ENCODE measurements around the gene SLF2. TPM values are rescaled to one million over a fixed set of nuclear protein-coding genes. Genes with fewer than 3 reads are reported as not detected.

The SLF2 gene
- polyA plus RNA-seq, 6 donors from 2014 or later: 5.8 to 17.0 (median 10.7) TPM

DNA sequence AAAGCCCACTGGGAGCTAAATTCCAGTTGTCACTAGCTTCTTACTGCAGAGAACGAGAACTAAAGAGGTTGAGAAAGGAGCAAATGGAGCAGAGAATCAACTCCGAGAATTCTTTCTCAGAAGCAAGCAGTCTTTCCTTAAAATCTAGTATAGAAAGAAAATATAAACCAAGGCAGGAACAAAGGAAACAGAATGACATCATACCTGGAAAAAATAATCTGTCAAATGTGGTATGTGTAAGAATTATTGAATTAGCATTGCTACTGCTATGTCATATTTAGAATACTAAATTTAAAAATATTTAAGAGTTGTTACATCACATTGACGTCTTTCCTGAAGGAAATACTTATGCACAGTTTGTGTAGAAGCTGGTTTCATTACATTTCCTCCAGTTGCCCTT is 4.3 kb downstream of the SLF2 start:
- Mint-ChIP-seq H3K27me3 (no peaks in the 10 kb centered on the region), H3K4me1 (peaks cover 22 to 27% (median 25%) of the 10 kb centered on the region in 3 donors), H3K9me3 (no peaks in the 10 kb centered on the region), H3K27ac (peak overlapping the region in 2 of 6 donors; percentile 57 to 60), H3K4me3 (peak overlapping the region in 1 of 8 donors; percentile 22), H3K36me3 (peaks cover 6 to 9% of the 10 kb centered on the region in 2 donors)
- no peak for ATAC-seq (ENCODE audit: low read depth in 2 of 2)
- DNase-seq: no peak

DNA sequence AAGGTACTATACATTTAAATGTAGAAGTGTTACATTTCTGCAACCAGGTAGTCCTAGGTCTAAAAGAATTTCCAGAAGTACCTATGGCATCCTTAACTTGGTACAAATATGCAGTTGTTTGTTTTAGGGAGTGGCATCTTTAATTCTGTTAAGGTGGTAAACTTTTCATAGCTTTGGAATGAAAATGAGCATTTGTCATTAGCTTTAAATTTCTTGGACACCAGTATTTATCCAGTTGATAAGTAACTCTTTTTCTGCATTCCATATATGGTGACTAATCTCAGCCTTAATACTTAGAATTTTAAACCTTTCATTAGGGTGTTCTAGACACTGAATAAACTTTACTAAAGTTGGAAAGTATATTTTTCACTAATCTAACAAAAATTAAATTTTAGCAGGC is 10.8 kb downstream of the SLF2 start:
- Mint-ChIP-seq H3K9me3 (no peaks in the 10 kb centered on the region), H3K27me3 (no peaks in the 10 kb centered on the region), H3K4me3 (no peak overlapping the region), H3K27ac (no peak overlapping the region), H3K36me3 (peaks cover 16 to 28% of the 10 kb centered on the region in 2 donors), H3K4me1 (peaks cover 2 to 9% (median 3%) of the 10 kb centered on the region in 3 donors)
- no peak for DNase-seq
- no peak for ATAC-seq (ENCODE audit: low read depth in 2 of 2)

DNA sequence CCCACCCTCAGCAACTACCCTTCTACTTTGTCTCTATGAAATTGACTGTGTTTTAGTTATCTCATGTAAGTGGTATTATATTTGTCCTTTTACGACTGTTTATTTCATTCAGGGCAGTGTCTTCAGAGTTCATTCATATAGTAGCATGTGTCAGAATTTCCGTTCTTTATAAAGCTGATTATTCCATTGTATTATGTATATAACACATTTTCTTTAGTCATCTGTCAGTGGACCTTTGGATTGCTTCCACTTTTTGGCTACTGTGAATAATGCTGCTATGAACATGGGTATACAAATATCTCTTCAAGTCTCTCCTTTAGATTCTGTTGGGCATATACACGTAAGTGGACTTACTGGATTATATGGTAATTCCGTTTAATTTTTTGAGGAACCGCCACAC is 14.5 kb downstream of the SLF2 start:
- Mint-ChIP-seq H3K36me3 (peaks cover 33 to 41% of the 10 kb centered on the region in 2 donors), H3K4me1 (peaks cover 0 to 9% (median 2%) of the 10 kb centered on the region in 3 donors), H3K9me3 (no peaks in the 10 kb centered on the region), H3K4me3 (no peak overlapping the region), H3K27me3 (no peaks in the 10 kb centered on the region), H3K27ac (no peak overlapping the region)
- no peak for DNase-seq
- ATAC-seq (ENCODE audit: low read depth in 2 of 2): no peak

DNA sequence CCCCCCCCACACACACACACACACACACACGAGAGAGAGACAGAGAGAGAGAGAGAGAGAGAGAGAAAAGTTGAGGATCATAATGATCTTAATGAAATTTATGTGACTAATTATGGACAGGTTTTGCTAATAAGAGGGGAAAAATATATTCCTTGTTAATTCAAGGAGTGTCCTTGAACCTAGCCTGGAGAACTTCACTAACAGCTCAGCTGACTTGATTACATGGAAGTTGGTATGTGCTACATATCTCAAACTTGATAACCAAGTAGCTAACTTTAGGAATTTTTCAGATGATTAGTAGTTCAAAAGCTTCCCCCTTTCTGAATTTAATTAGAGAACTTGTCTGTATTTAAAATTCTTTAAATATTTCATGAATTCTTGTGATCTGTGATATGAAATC is 15.3 kb downstream of the SLF2 start:
- Mint-ChIP-seq H3K27ac (no peak overlapping the region), H3K4me3 (no peak overlapping the region), H3K4me1 (peaks cover 0 to 9% (median 2%) of the 10 kb centered on the region in 3 donors), H3K9me3 (no peaks in the 10 kb centered on the region), H3K36me3 (peaks cover 37 to 41% of the 10 kb centered on the region in 2 donors), H3K27me3 (no peaks in the 10 kb centered on the region)
- no peak for DNase-seq
- no peak for ATAC-seq (ENCODE audit: low read depth in 2 of 2)

DNA sequence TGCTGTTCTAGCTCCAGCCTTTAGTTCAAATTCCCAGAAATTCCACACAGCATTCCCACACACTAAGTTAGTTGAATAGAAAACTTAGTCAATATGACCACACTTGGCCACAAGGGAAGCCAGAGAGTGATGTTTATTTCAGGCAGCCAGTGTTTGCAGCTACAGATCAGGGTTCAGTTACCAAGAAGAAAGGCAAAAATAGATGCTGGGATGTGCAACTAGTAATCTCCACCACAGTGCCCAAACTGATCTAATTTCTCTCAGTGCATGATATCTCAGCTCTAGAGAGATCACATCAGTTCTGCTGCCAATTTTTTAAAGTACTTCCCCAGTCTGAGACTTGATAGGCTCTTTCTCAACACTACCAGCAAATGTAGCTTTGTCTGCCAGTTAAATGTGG is 17.6 kb downstream of the SLF2 start:
- no peak for DNase-seq
- H3K4me1 Mint-ChIP-seq: peaks cover 0 to 4% (median 0%) of the 10 kb centered on the region in 3 donors
- ATAC-seq (ENCODE audit: low read depth in 2 of 2): no peak
- no peaks in the 10 kb centered on the region for H3K27me3 Mint-ChIP-seq
- no peak overlapping the region for H3K4me3 Mint-ChIP-seq
- peaks cover 24 to 33% of the 10 kb centered on the region in 2 donors for H3K36me3 Mint-ChIP-seq
- peak overlapping the region in 1 of 6 donors; percentile 13 for H3K27ac Mint-ChIP-seq
- no peaks in the 10 kb centered on the region for H3K9me3 Mint-ChIP-seq

DNA sequence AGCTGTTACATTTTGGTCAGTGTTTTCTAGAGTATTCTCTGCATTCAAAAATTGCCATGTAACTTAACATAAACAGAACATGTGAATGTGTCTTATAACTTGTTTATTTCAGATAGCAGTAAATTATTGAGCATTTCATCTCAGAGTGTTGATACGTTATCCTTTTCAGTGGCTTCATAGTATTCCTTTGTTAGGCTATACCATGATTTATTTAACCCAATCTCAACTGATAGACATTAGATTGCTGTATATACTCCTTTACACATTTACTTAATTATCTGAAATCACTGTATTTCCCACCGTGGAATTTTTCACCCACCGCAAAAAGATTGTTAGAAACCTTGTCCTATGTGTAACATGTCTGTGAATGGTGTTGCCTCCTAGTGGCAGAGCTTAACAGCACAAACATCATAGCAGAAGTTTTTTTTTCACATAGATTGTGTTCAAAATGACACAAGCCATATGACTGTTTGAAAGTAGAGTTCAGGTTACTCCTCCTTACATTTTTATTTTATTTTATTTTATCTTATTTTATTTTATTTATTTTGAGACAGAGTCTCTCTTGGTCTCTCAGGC is 21.4 kb downstream of the SLF2 start:
- Mint-ChIP-seq H3K9me3 (no peaks in the 10 kb centered on the region), H3K27ac (no peak overlapping the region), H3K4me1 (no peaks in the 10 kb centered on the region), H3K27me3 (no peaks in the 10 kb centered on the region), H3K36me3 (peaks cover 13 to 15% of the 10 kb centered on the region in 2 donors), H3K4me3 (no peak overlapping the region)
- no peak for ATAC-seq (ENCODE audit: low read depth in 2 of 2)
- DNase-seq: no peak

DNA sequence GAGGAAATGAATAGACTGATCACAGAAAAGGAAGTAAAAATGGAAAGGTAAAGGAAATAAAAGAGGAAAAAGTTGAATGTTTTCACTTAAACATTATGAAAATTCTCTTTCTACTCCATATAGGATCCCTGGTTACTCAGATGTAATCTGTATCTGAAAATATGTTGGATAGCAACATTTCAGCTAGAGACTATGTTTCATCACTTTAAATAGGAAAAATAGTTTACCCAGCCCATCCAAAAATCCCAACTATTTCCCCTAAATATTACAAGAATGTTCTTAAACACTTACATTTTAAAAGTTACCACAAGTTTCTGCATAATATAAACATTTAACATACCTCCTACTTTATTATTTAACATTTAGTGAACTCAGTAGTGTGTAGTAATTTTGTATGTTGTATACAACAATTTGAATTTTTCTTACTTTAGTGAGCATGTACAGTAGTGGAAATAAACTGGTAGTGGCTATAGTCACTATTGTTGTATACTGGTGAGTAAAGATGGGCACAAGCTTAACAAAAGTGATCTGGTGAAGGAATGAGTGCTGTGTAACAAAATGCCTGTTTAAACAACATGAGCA is 27.1 kb downstream of the SLF2 start:
- DNase-seq: no peak
- Mint-ChIP-seq H3K27ac (peak overlapping the region in 1 of 6 donors; percentile 42), H3K4me3 (no peak overlapping the region), H3K9me3 (no peaks in the 10 kb centered on the region), H3K27me3 (no peaks in the 10 kb centered on the region), H3K4me1 (peaks cover 0 to 3% (median 0%) of the 10 kb centered on the region in 3 donors), H3K36me3 (peaks cover 8 to 16% of the 10 kb centered on the region in 2 donors)
- no peak for ATAC-seq (ENCODE audit: low read depth in 2 of 2)

DNA sequence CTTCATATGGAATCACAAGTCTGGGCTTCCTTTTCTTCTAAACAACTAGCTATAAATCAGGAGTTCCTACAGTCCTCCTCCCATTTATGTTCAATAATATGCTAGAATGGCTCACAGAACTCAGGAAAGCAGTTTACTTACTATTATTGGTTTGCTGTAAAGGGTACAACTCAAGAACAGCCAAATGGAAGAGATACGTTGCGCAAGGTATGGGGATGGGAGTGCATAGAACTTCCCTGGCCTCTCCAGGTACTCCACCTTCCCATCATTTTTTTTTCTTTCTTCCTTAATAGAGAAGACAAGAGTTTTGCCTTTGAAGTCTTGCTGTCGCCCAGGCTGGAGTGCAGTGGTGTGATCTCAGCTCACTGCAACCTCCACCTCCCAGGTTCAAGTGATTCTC is 29.5 kb downstream of the SLF2 start:
- DNase-seq: no peak
- ATAC-seq (ENCODE audit: low read depth in 2 of 2): no peak
- Mint-ChIP-seq H3K4me3 (no peak overlapping the region), H3K9me3 (no peaks in the 10 kb centered on the region), H3K36me3 (peaks cover 8 to 16% of the 10 kb centered on the region in 2 donors), H3K27ac (no peak overlapping the region), H3K4me1 (peaks cover 0 to 3% (median 0%) of the 10 kb centered on the region in 3 donors), H3K27me3 (no peaks in the 10 kb centered on the region)

DNA sequence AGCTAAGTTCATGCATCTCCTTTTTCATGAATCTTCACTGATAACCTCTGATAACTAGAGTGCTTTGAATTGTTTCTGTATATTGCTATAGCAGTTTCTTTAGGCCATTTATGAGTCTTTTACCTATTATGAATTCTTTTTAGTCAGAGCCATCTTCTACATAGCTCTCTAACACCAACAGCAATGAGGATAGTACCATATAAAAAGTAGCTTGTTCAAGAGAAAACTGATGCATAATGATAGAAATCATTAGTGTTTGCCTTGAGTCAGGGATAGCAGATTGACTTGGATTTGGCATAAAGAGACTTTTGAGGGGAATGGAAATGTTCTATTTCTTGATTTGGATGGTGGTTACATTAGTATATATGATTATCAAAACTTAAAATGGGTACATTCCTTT is 30.7 kb downstream of the SLF2 start:
- DNase-seq (no peak), ATAC-seq (ENCODE audit: low read depth in 2 of 2) (no peak)
- Mint-ChIP-seq H3K36me3 (peaks cover 8 to 16% of the 10 kb centered on the region in 2 donors), H3K4me1 (peaks cover 0 to 3% (median 0%) of the 10 kb centered on the region in 3 donors), H3K9me3 (no peaks in the 10 kb centered on the region), H3K27me3 (no peaks in the 10 kb centered on the region), H3K27ac (no peak overlapping the region), H3K4me3 (no peak overlapping the region)

DNA sequence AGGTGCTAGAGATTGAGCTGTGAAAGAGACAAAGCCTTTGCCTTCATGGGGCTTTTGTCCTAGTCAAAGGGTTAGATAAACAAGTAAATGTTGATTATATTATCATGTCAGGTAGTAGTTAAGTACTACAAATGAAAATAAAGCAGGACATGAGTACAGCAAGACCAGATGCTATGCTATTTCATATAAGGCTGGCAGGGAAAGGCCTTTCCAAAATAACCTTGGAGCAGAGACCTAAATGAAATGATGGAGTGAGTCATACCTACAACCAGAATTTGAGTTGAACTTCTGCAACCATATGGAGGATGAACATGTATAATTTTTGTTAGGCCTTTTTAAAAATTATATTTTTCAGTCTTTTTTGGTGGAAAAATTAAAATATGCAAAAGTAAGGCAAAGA is 33.0 kb downstream of the SLF2 start:
- no peaks in the 10 kb centered on the region for H3K9me3 Mint-ChIP-seq
- ATAC-seq (ENCODE audit: low read depth in 2 of 2) (no peak), DNase-seq (no peak)
- peaks cover 0 to 11% of the 10 kb centered on the region in 2 donors for H3K36me3 Mint-ChIP-seq
- no peaks in the 10 kb centered on the region for H3K27me3 Mint-ChIP-seq
- H3K4me1 Mint-ChIP-seq: no peaks in the 10 kb centered on the region
- H3K4me3 Mint-ChIP-seq: no peak overlapping the region
- no peak overlapping the region for H3K27ac Mint-ChIP-seq

DNA sequence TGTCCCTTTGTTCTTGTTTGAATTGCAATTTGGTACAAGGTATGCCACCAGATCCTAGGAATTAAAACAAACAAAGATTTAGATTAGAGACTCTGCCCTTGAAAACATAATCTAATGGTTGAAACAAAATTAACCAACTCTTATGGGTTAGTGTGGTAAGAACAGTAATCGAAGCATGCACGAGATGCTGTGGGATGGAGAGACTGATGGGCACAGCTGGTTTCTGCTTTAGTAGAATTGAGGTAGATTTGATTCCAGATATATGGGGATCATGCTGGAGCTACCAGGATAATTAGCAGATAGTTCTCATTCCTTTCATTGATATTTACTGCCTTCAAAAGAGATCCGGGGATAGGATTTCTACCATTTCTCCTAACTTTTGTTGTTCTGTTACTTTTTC is 36.2 kb downstream of the SLF2 start:
- DNase-seq (no peak), ATAC-seq (ENCODE audit: low read depth in 2 of 2) (no peak)
- H3K4me1 Mint-ChIP-seq: no peaks in the 10 kb centered on the region
- H3K9me3 Mint-ChIP-seq: no peaks in the 10 kb centered on the region
- H3K27me3 Mint-ChIP-seq: no peaks in the 10 kb centered on the region
- H3K36me3 Mint-ChIP-seq: peaks cover 0 to 1% of the 10 kb centered on the region in 2 donors
- peak overlapping the region in 1 of 6 donors; percentile 24 for H3K27ac Mint-ChIP-seq
- no peak overlapping the region for H3K4me3 Mint-ChIP-seq

DNA sequence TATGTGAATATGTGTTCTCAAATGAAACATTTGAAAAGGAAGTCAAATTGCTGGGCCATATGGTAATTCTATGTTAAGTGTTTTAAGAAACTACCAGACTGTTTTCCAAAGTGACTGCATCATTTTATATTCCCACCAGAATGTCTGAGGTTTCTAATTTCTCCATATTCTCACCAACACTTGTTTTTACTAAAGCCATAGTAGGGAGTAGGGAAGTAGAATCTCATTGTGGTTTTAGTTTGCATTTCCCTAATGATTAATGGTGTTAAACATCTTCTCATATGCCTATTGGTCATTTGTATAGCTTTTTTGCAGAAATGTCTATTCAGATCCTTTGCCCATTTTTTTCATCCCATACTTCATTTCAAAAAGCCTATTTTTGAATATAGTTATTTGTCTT is 47.5 kb downstream of the SLF2 start:
- no peak for DNase-seq
- no peak overlapping the region for H3K27ac Mint-ChIP-seq

DNA sequence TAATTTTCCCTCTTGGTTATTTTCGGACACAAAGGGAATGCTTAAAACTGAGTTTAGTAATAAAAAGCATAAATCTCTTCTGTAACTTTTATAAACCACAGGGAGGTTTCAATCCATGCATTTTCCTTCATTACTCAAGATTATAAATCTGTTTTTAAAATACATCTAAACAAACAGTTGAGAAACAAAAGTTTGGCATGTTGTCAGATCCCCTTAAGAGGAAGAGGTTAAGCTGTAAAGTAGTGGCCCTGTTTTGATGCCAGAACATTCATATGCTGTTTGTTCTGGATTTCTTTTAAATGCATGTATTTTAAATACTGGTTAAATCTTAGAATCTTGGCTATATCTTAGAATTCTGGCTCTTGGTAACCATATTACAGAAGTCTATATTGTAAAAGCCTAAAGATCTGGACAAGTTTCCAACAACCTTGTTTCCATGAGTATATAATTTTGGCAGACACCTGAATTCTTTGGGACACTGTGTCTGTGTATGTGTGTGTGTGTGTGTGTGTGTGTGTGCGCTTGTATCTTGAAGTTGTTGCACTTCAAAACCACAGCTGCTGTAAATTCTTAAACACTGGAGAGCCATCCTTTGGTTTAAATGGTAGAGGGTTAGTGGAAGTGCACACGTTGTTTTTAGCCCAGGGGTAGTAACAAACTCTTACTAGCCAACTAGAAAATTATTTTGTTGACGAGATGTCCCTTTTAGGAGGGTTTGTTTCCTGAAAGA is 49.8 kb downstream of the SLF2 start:
- DNase-seq: no peak
- ATAC-seq (ENCODE audit: low read depth in 2 of 2): no peak
- Mint-ChIP-seq H3K4me3 (no peak overlapping the region), H3K9me3 (no peaks in the 10 kb centered on the region), H3K27me3 (peaks cover 0 to 2% (median 0%) of the 10 kb centered on the region in 3 donors), H3K27ac (no peak overlapping the region), H3K4me1 (no peaks in the 10 kb centered on the region), H3K36me3 (peaks cover 8 to 26% of the 10 kb centered on the region in 2 donors)

More for the DNA sequence above, 47.5 kb downstream of the SLF2 start:
- H3K27me3 Mint-ChIP-seq: no peaks in the 10 kb centered on the region
- no peak overlapping the region for H3K4me3 Mint-ChIP-seq
- no peaks in the 10 kb centered on the region for H3K9me3 Mint-ChIP-seq
- no peak for ATAC-seq (ENCODE audit: low read depth in 2 of 2)
- H3K36me3 Mint-ChIP-seq: peaks cover 8 to 26% of the 10 kb centered on the region in 2 donors
- H3K4me1 Mint-ChIP-seq: no peaks in the 10 kb centered on the region

DNA sequence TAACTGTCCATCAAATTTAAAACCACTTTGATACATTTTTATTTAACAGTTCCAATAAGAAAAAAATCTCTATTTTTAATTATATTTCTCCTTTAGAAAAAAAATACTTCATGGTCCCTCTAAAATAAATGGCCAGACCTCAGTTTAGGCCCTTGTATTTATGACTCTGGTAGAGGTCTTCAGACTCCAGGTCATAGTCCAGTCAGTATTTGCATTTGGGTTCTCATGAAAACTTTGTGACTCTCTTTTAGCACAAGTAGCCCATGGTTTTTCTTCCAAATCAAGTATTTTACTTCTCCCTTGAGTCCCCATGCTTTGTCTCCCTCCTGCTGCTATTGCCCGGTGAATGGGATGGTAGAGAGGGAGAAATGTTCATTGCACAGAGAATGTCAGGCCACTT is 51.1 kb downstream of the SLF2 start:
- Mint-ChIP-seq H3K9me3 (no peaks in the 10 kb centered on the region), H3K4me3 (no peak overlapping the region), H3K36me3 (peaks cover 4 to 22% of the 10 kb centered on the region in 2 donors), H3K4me1 (peaks cover 6 to 7% (median 6%) of the 10 kb centered on the region in 3 donors), H3K27me3 (peaks cover 0 to 5% (median 0%) of the 10 kb centered on the region in 3 donors), H3K27ac (no peak overlapping the region)
- DNase-seq (no peak), ATAC-seq (ENCODE audit: low read depth in 2 of 2) (no peak)
